ENCODE results near the gene NOMO2.
"Not testable (repeated sequence)": the region's sequence is repeated elsewhere in the genome, so short reads cannot be mapped to it uniquely, and the experiment has no call there.

- not testable (repeated sequence) for TF ChIP-seq CTCF (IDR thresholded peaks at IDR 0.05; ENCODE audit: borderline replicate concordance, extremely low read depth, low read length, poor library complexity, severe bottlenecking); EZH2 (IDR thresholded peaks at IDR 0.05; ENCODE audit: borderline replicate concordance, low read depth, low read length, severe bottlenecking)
Observed at GRCh38 chr16:18384869-18385268, 177.0 kb downstream of the NOMO2 start.

Measured in DND-41 (cell line).